Measurements from ENCODE around the gene C19orf85.
"Not testable (repeated sequence)": the region's sequence is repeated elsewhere in the genome, so short reads cannot be mapped to it uniquely, and the experiment has no call there.

DNA sequence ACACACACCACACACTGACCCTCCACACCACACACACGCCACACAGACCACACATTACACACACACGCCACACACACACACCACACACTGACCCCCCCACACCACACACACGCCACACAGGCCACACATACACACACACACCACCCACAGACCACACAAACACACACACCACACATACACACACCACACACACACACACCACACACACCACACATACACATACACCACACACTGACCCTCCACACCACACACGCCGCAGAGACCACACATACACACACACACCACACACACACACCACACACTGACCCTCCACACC lies 16.4 kb downstream of the C19orf85 start:
- TF ChIP-seq EZH2 (IDR thresholded peaks at IDR 0.05; ENCODE audit: insufficient read depth, poor library complexity, severe bottlenecking); EZH2phosphoT487 (IDR thresholded peaks at IDR 0.05; ENCODE audit: insufficient read depth, low read depth): not testable (repeated sequence)
